Measurements from ENCODE around the gene PALB2. TPM values are rescaled to one million over a fixed set of nuclear protein-coding genes. Genes with fewer than 3 reads are reported as not detected.

Gene PALB2
- total and polyA plus RNA-seq, 2 of the 13 experiments (the other 11 are each of a cell fraction or from before 2014, with no cell fraction given), result 12.1 to 40.9 TPM

DNA sequence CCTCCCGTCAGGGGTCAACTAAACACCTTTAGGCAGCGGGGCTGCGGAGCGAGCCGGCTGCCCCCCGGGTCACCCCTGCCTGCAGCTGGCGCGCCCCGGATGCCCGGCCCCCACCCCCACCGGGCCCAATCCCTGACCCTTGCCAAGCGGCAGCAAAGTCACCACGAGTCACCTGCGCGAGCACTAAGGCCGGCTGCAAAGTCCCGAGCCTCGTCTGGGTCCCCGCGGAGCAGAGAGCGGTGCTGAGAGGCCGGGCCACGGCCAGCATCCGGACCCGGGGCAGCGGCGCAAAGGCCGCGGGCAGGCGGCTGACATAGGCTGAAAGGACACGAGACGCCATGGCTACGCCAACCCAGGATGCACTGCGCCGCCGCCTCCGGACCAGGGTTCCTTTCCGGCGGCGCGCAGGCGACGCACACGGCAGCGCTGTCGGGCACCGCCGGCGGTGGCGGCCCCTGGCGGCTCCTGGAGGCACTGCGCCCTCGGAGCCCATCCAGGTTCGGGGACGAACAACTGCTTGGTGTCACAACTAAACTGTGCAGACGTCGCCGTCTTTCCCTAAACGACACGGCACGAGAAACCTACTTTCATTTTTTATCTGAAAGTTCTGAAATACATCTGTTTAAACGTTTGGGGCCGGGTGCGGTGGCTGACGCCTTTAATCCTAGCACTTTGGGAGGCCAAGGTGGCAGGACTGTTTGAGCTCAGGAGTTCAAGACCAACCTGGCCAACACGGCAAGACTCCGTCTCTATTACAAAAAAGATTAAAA is 45.0 kb downstream of the PALB2 start, which contains the start of gene NDUFAB1 (continued):
- TF ChIP-seq PRDM15 (CRISPR knock-in tag; IDR thresholded peaks at IDR 0.05) (peak; percentile 69; the same call in 1 of the 2 replicates), STAG1 (CRISPR knock-in tag; IDR thresholded peaks at IDR 0.05) (peak; percentile 65), ZNF619 (CRISPR knock-in tag; IDR thresholded peaks at IDR 0.05) (peak; percentile 100), TCF7 (IDR thresholded peaks at IDR 0.05; ENCODE audit: low read depth) (no peak), ZNF781 (CRISPR knock-in tag; IDR thresholded peaks at IDR 0.05; ENCODE audit: borderline replicate concordance, not compliant biosample characterization) (peak; percentile 8), BRF2 (CRISPR knock-in tag; IDR thresholded peaks at IDR 0.05) (peak; percentile 95), TAF15 (IDR thresholded peaks at IDR 0.05; ENCODE audit: low read depth, low read length, poor library complexity, severe bottlenecking) (peak; percentile 96), ADNP (CRISPR knock-in tag; IDR thresholded peaks at IDR 0.05) (peak; percentile 97), RFX1 (IDR thresholded peaks at IDR 0.05) (peak; percentile 76), U2AF2 (IDR thresholded peaks at IDR 0.05; ENCODE audit: low read depth, low read length) (peak; percentile 36; the same call in 1 of the 2 replicates), ZNF260 (CRISPR knock-in tag; IDR thresholded peaks at IDR 0.05; ENCODE audit: borderline replicate concordance, low read depth) (peak; percentile 79; the same call in 1 of the 2 replicates), ZMYM2 (CRISPR knock-in tag; IDR thresholded peaks at IDR 0.05) (peak; percentile 97), NR1H2 (CRISPR knock-in tag; IDR thresholded peaks at IDR 0.05; ENCODE audit: borderline replicate concordance, low read depth) (peak; percentile 82; the same call in 1 of the 2 replicates), ZNF644 (CRISPR knock-in tag; IDR thresholded peaks at IDR 0.05; ENCODE audit: low read depth) (peak; percentile 81), SRSF4 (IDR thresholded peaks at IDR 0.05; ENCODE audit: low read depth, low read length, poor library complexity, severe bottlenecking) (no peak), ZNF362 (CRISPR knock-in tag; IDR thresholded peaks at IDR 0.05; ENCODE audit: borderline replicate concordance) (peak; percentile 84; the same call in 1 of the 2 replicates), ZNF274 (CRISPR knock-in tag; IDR thresholded peaks at IDR 0.05) (peak; percentile 90), ZNF816 (CRISPR knock-in tag; IDR thresholded peaks at IDR 0.05; ENCODE audit: borderline replicate concordance) (peak; percentile 96), SP5 (CRISPR knock-in tag; IDR thresholded peaks at IDR 0.05; ENCODE audit: borderline replicate concordance, low read depth) (peak; percentile 26; the same call in 1 of the 2 replicates), ZNF333 (CRISPR knock-in tag; IDR thresholded peaks at IDR 0.05; ENCODE audit: borderline replicate concordance) (peak; percentile 35; the same call in 1 of the 2 replicates), RXRB (CRISPR knock-in tag; IDR thresholded peaks at IDR 0.05; ENCODE audit: borderline replicate concordance) (peak; percentile 75)
- TF ChIP-seq, protein P1, sequence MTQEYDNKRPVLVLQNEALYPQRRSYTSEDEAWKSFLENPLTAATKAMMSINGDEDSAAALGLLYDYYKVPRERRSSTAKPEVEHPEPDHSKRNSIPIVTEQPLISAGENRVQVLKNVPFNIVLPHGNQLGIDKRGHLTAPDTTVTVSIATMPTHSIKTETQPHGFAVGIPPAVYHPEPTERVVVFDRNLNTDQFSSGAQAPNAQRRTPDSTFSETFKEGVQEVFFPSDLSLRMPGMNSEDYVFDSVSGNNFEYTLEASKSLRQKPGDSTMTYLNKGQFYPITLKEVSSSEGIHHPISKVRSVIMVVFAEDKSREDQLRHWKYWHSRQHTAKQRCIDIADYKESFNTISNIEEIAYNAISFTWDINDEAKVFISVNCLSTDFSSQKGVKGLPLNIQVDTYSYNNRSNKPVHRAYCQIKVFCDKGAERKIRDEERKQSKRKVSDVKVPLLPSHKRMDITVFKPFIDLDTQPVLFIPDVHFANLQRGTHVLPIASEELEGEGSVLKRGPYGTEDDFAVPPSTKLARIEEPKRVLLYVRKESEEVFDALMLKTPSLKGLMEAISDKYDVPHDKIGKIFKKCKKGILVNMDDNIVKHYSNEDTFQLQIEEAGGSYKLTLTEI (CRISPR knock-in tag; conservative IDR thresholded peaks at IDR 0.05), result no peak

All from HepG2 (cell line).